Gastroesophageal sphincter (tissue), 4 donors: ENCODE results near the gene WFIKKN1. TPM values are rescaled to one million over a fixed set of nuclear protein-coding genes. Genes with fewer than 3 reads are reported as not detected.

Experiments
- ATAC-seq: fragments of 150-250 bp; one replicate; pipeline ENCODE4 v1.9.1; 2016; ENCODE audit warnings: mild to moderate bottlenecking, moderate library complexity
- H3K27ac ChIP-seq, 4 donors: fragments of 200-600 bp; sonication (generic) in 3 of 4; 1 replicate in 3 of 4; 2 replicates in 1 of 4; pipeline ENCODE4 v1.5.1; 2016 to 2019
- H3K27me3 ChIP-seq: fragments of 200-600 bp; sonication (generic); one replicate; pipeline ENCODE4 v1.5.1; 2019
- H3K36me3 ChIP-seq, 2 donors: fragments of 200-600 bp; sonication (generic); one replicate each; pipeline ENCODE4 v1.5.1; 2019; ENCODE audit warnings: control low read depth in 1 of 2
- H3K4me1 ChIP-seq, 3 donors: fragments of 200-600 bp; sonication (generic); 1 replicate in 2 of 3; 2 replicates in 1 of 3; pipeline ENCODE4 v1.5.1; 2016 to 2019; ENCODE audit warnings: control low read depth in 2 of 3
- H3K4me3 ChIP-seq, 2 donors: fragments of 200-600 bp; sonication (generic); one replicate each; pipeline ENCODE4 v1.5.1; 2019; ENCODE audit warnings: mild to moderate bottlenecking in 1 of 2, moderate library complexity in 1 of 2
- H3K9me3 ChIP-seq, 3 donors: fragments of 200-600 bp; sonication (generic); one replicate each; pipeline ENCODE4 v1.5.1; 2017 to 2019; ENCODE audit warnings: control low read depth in 2 of 3
- CTCF ChIP-seq, 4 experiments: fragments of 200-600 bp in 2 of 4; fragments of 450-650 bp in 2 of 4; sonication (generic) in 1 of 4; IDR thresholded peaks; one replicate each; pipeline ENCODE4 v1.5.1; 2017 to 2019; ENCODE audit warnings: antibody characterized with exemption in 4 of 4, mild to moderate bottlenecking in 2 of 4, moderate library complexity in 2 of 4
- EP300 ChIP-seq: sonication (generic); formaldehyde crosslinking; IDR thresholded peaks from one replicate; pipeline ENCODE4 v1.6.1; 2017; ENCODE audit warnings: antibody characterized with exemption, mild to moderate bottlenecking
- POLR2A ChIP-seq, 2 donors: fragments of 450-650 bp; IDR thresholded peaks; one replicate each; pipeline ENCODE4 v1.6.1; 2017; ENCODE audit warnings: antibody characterized with exemption in 2 of 2, mild to moderate bottlenecking in 2 of 2, moderate library complexity in 1 of 2
- POLR2AphosphoS5 ChIP-seq: sonication (generic); formaldehyde crosslinking; IDR thresholded peaks from one replicate; pipeline ENCODE4 v1.6.1; 2017; ENCODE audit warnings: antibody characterized with exemption
- WGBS, 2 donors: methylation state at CpG; one replicate each; pipeline ENCODE4 v1.1.5; 2018; ENCODE audit warnings: low coverage in 1 of 2; 5-methylcytosine and 5-hydroxymethylcytosine counted together
- total RNA-seq, 4 donors: library from RNA; depleted of rRNA; stranded (reverse); fragments of >200 nt; gene quantifications; one replicate each; pipeline ENCODE4 v1.1.0, GENCODE V29; 2016

The WFIKKN1 gene
- total RNA-seq, 4 donors from 2014 or later = 0.17 to 0.93 (median 0.35) TPM; not detected in 1

GRCh38 chr16:629185-629832 lies 1.5 kb upstream of the WFIKKN1 start:
- H3K27ac ChIP-seq = no peak overlapping the region
- ATAC-seq = no peak
- peaks cover 19% of the 10 kb centered on the region for H3K27me3 ChIP-seq
- H3K9me3 ChIP-seq = no peaks in the 10 kb centered on the region
- WGBS, 2 donors = 90% methylated on average over 2 of the region's 29 CpGs; no CpG with 5 or more reads in 1 of the 2 donors
- H3K4me1 ChIP-seq = peaks cover 0 to 26% (median 18%) of the 10 kb centered on the region in 3 donors
- peaks cover 0 to 61% of the 10 kb centered on the region in 2 donors for H3K36me3 ChIP-seq
- no peak overlapping the region for H3K4me3 ChIP-seq
- TF ChIP-seq POLR2AphosphoS5 (no peak), EP300 (no peak), POLR2A (IDR thresholded peaks at IDR 0.05) (no peak), CTCF (IDR thresholded peaks at IDR 0.05) (no peak)

- Histone ChIP-seq H3K27me3 (peaks cover 19% of the 10 kb centered on the region), H3K36me3 (peaks cover 0 to 66% of the 10 kb centered on the region in 2 donors), H3K27ac (no peak overlapping the region), H3K4me3 (no peak overlapping the region), H3K4me1 (peaks cover 0 to 31% (median 18%) of the 10 kb centered on the region in 3 donors), H3K9me3 (no peaks in the 10 kb centered on the region)
- ATAC-seq = no peak
- 47% methylated on average over 3 of the region's 11 CpGs; no CpG with 5 or more reads in 1 of the 2 donors for WGBS, 2 donors
- TF ChIP-seq EP300 (no peak), POLR2AphosphoS5 (no peak), POLR2A (IDR thresholded peaks at IDR 0.05) (no peak), CTCF (IDR thresholded peaks at IDR 0.05) (no peak)
Observed at GRCh38 chr16:629833-630248, 944 bp upstream of the WFIKKN1 start.

GRCh38 chr16:630249-630814 lies 453 bp upstream of the WFIKKN1 start:
- no peak overlapping the region for H3K27ac ChIP-seq
- H3K36me3 ChIP-seq = peaks cover 0 to 65% of the 10 kb centered on the region in 2 donors
- no peak overlapping the region for H3K4me3 ChIP-seq
- ATAC-seq = no peak
- peaks cover 19% of the 10 kb centered on the region for H3K27me3 ChIP-seq
- no peak for TF ChIP-seq POLR2A (IDR thresholded peaks at IDR 0.05)
- no peak for TF ChIP-seq EP300
- no peak for TF ChIP-seq POLR2AphosphoS5
- TF ChIP-seq CTCF (IDR thresholded peaks at IDR 0.05) = no peak
- no CpG with 5 or more reads among the region's 29 CpGs for WGBS, 2 donors
- H3K9me3 ChIP-seq = no peaks in the 10 kb centered on the region
- H3K4me1 ChIP-seq = peaks cover 2 to 36% (median 23%) of the 10 kb centered on the region in 3 donors

- 8 to 25% methylated on average over 2 to 3 of the region's 9 CpGs for whole genome bisulfite sequencing, 2 donors
Observed at GRCh38 chr16:631808-632358, 1.1 kb downstream of the WFIKKN1 start.

GRCh38 chr16:632486-633335 lies 1.9 kb downstream of the WFIKKN1 start:
- H3K36me3 ChIP-seq = peaks cover 0 to 42% of the 10 kb centered on the region in 2 donors
- no peaks in the 10 kb centered on the region for H3K9me3 ChIP-seq
- H3K4me3 ChIP-seq = no peak overlapping the region
- H3K4me1 ChIP-seq = peaks cover 2 to 50% (median 33%) of the 10 kb centered on the region in 3 donors
- ATAC-seq = no peak
- TF ChIP-seq EP300 (no peak), CTCF (IDR thresholded peaks at IDR 0.05) (no peak), POLR2A (IDR thresholded peaks at IDR 0.05) (no peak), POLR2AphosphoS5 (no peak)
- H3K27me3 ChIP-seq = peaks cover 19% of the 10 kb centered on the region
- WGBS, 2 donors = 100% methylated on average over 1 of the region's 67 CpGs; no CpG with 5 or more reads in 1 of the 2 donors
- H3K27ac ChIP-seq = no peak overlapping the region

More at GRCh38 chr16:631808-632358, 1.1 kb downstream of the WFIKKN1 start:
- TF ChIP-seq EP300 (no peak), POLR2A (IDR thresholded peaks at IDR 0.05) (no peak)
- H3K27ac ChIP-seq = no peak overlapping the region
- H3K36me3 ChIP-seq = peaks cover 0 to 50% of the 10 kb centered on the region in 2 donors
- H3K27me3 ChIP-seq = peaks cover 19% of the 10 kb centered on the region
- H3K4me1 ChIP-seq = peaks cover 2 to 44% (median 28%) of the 10 kb centered on the region in 3 donors
- H3K9me3 ChIP-seq = no peaks in the 10 kb centered on the region
- ATAC-seq = no peak
- no peak overlapping the region for H3K4me3 ChIP-seq
